HG03342 (cell line): ENCODE results near the gene GLIS2.
"Not testable (repeated sequence)": the region's sequence is repeated elsewhere in the genome, so short reads cannot be mapped to it uniquely, and the experiment has no call there.

Source experiments
- ATAC-seq: cut with Tn5 transposase; IDR thresholded peaks from one replicate; pipeline ENCODE4 v1.9.1; 2021; ENCODE audit warnings: mild to moderate bottlenecking, moderate library complexity; ENCODE audit not compliant: unreplicated experiment

GLIS2 gene

GRCh38 chr16:4333714-4334113, 17.8 kb downstream of the GLIS2 start:
- not testable (repeated sequence) for ATAC-seq

- no peak for ATAC-seq
Observed at GRCh38 chr16:4334724-4335495, 19.0 kb downstream of the GLIS2 start.

GRCh38 chr16:4336701-4337539, 21.1 kb downstream of the GLIS2 start:
- ATAC-seq: no peak

- no peak for ATAC-seq
Observed at GRCh38 chr16:4337540-4338088, 21.7 kb downstream of the GLIS2 start.

GRCh38 chr16:4338125-4338582, 22.3 kb downstream of the GLIS2 start:
- no peak for ATAC-seq

GRCh38 chr16:4338712-4339299, 22.9 kb downstream of the GLIS2 start:
- ATAC-seq: no peak

GRCh38 chr16:4339455-4339854, 23.6 kb downstream of the GLIS2 start:
- no peak for ATAC-seq

- ATAC-seq: no peak
Observed at GRCh38 chr16:4339909-4340308, 24.0 kb downstream of the GLIS2 start.

- ATAC-seq: no peak
Observed at GRCh38 chr16:4340443-4340842, 24.6 kb downstream of the GLIS2 start.

GRCh38 chr16:4341250-4341649, 25.4 kb downstream of the GLIS2 start:
- no peak for ATAC-seq

- no peak for ATAC-seq
Observed at GRCh38 chr16:4342866-4343744, 27.2 kb downstream of the GLIS2 start.

- ATAC-seq: not testable (repeated sequence)
Observed at GRCh38 chr16:4344300-4344982, 28.6 kb downstream of the GLIS2 start.

- ATAC-seq: no peak
Observed at GRCh38 chr16:4344983-4345835, 29.3 kb downstream of the GLIS2 start.

- no peak for ATAC-seq
Observed at GRCh38 chr16:4345836-4346781, 30.2 kb downstream of the GLIS2 start.

- ATAC-seq: no peak
Observed at GRCh38 chr16:4347010-4347409, 31.1 kb downstream of the GLIS2 start.

- ATAC-seq: no peak
Observed at GRCh38 chr16:4347765-4348509, 32.1 kb downstream of the GLIS2 start.

GRCh38 chr16:4349332-4349731, 33.5 kb downstream of the GLIS2 start:
- ATAC-seq: no peak
